ENCODE measurements around the gene ABLIM3. TPM values are rescaled to one million over a fixed set of nuclear protein-coding genes. Genes with fewer than 3 reads are reported as not detected.

Gene ABLIM3
- total RNA-seq, 1 donor from 2014 or later, result 3.6 TPM

GRCh38 chr5:149238540-149238939, 97.2 kb downstream of the ABLIM3 start:
- H3K36me3 Mint-ChIP-seq (ENCODE audit: low read depth, unreplicated experiment), result no peaks in the 10 kb centered on the region
- no peak overlapping the region for H3K4me3 Mint-ChIP-seq (ENCODE audit: unreplicated experiment)
- peaks cover 36% of the 10 kb centered on the region for H3K4me1 Mint-ChIP-seq (ENCODE audit: unreplicated experiment)
- H3K9me3 Mint-ChIP-seq (ENCODE audit: unreplicated experiment), result no peaks in the 10 kb centered on the region
- no peak for DNase-seq (ENCODE audit: low spot score)
- H3K27ac Mint-ChIP-seq (ENCODE audit: unreplicated experiment), result no peak overlapping the region
- H3K27me3 Mint-ChIP-seq (ENCODE audit: unreplicated experiment), result no peaks in the 10 kb centered on the region
- TF ChIP-seq CTCF (IDR thresholded peaks at IDR 0.05; ENCODE audit: unreplicated experiment), result no peak

GRCh38 chr5:149239917-149240316, 98.6 kb downstream of the ABLIM3 start:
- Mint-ChIP-seq H3K9me3 (ENCODE audit: unreplicated experiment) (no peaks in the 10 kb centered on the region), H3K36me3 (ENCODE audit: low read depth, unreplicated experiment) (no peaks in the 10 kb centered on the region)
- TF ChIP-seq CTCF (IDR thresholded peaks at IDR 0.05; ENCODE audit: unreplicated experiment), result no peak

GRCh38 chr5:149240354-149240998, 99.2 kb downstream of the ABLIM3 start:
- no peak for DNase-seq (ENCODE audit: low spot score)
- Mint-ChIP-seq H3K27ac (ENCODE audit: unreplicated experiment) (no peak overlapping the region), H3K36me3 (ENCODE audit: low read depth, unreplicated experiment) (no peaks in the 10 kb centered on the region), H3K27me3 (ENCODE audit: unreplicated experiment) (no peaks in the 10 kb centered on the region), H3K9me3 (ENCODE audit: unreplicated experiment) (no peaks in the 10 kb centered on the region), H3K4me1 (ENCODE audit: unreplicated experiment) (peaks cover 36% of the 10 kb centered on the region), H3K4me3 (ENCODE audit: unreplicated experiment) (no peak overlapping the region)
- TF ChIP-seq CTCF (IDR thresholded peaks at IDR 0.05; ENCODE audit: unreplicated experiment), result no peak

More at GRCh38 chr5:149239917-149240316, 98.6 kb downstream of the ABLIM3 start:
- Mint-ChIP-seq H3K4me1 (ENCODE audit: unreplicated experiment) (peaks cover 36% of the 10 kb centered on the region), H3K4me3 (ENCODE audit: unreplicated experiment) (no peak overlapping the region), H3K27ac (ENCODE audit: unreplicated experiment) (no peak overlapping the region), H3K27me3 (ENCODE audit: unreplicated experiment) (no peaks in the 10 kb centered on the region)
- DNase-seq (ENCODE audit: low spot score), result no peak

GRCh38 chr5:149242339-149242738, 101.0 kb downstream of the ABLIM3 start:
- DNase-seq (ENCODE audit: low spot score), result no peak
- H3K4me3 Mint-ChIP-seq (ENCODE audit: unreplicated experiment), result no peak overlapping the region
- H3K9me3 Mint-ChIP-seq (ENCODE audit: unreplicated experiment), result no peaks in the 10 kb centered on the region
- H3K4me1 Mint-ChIP-seq (ENCODE audit: unreplicated experiment), result peaks cover 29% of the 10 kb centered on the region
- no peak for TF ChIP-seq CTCF (IDR thresholded peaks at IDR 0.05; ENCODE audit: unreplicated experiment)
- H3K27ac Mint-ChIP-seq (ENCODE audit: unreplicated experiment), result no peak overlapping the region
- H3K27me3 Mint-ChIP-seq (ENCODE audit: unreplicated experiment), result peaks cover under 1% of the 10 kb centered on the region
- H3K36me3 Mint-ChIP-seq (ENCODE audit: low read depth, unreplicated experiment), result no peaks in the 10 kb centered on the region

- Mint-ChIP-seq H3K4me1 (ENCODE audit: unreplicated experiment) (peaks cover 2% of the 10 kb centered on the region), H3K9me3 (ENCODE audit: unreplicated experiment) (no peaks in the 10 kb centered on the region), H3K27me3 (ENCODE audit: unreplicated experiment) (peaks cover 7% of the 10 kb centered on the region), H3K36me3 (ENCODE audit: low read depth, unreplicated experiment) (no peaks in the 10 kb centered on the region), H3K27ac (ENCODE audit: unreplicated experiment) (no peak overlapping the region), H3K4me3 (ENCODE audit: unreplicated experiment) (no peak overlapping the region)
- no peak for TF ChIP-seq CTCF (IDR thresholded peaks at IDR 0.05; ENCODE audit: unreplicated experiment)
- no peak for DNase-seq (ENCODE audit: low spot score)
Measured at GRCh38 chr5:149246906-149247305, 105.6 kb downstream of the ABLIM3 start.
